ENCODE data around the gene NEMP1. TPM values are rescaled to one million over a fixed set of nuclear protein-coding genes. Genes with fewer than 3 reads are reported as not detected.
"Not testable (repeated sequence)": the region's sequence is repeated elsewhere in the genome, so short reads cannot be mapped to it uniquely, and the experiment has no call there.

The NEMP1 gene
- total and polyA plus RNA-seq, 2 donors (not counting 1 experiment from before 2014, with no cell fraction given): 8.4 to 11.1 TPM

GRCh38 chr12:57085999-57086492 lies 7.5 kb upstream of the NEMP1 start:
- H4K20me1 ChIP-seq (ENCODE audit: control insufficient read depth, extremely low read depth, insufficient read depth, low read length): no peaks in the 10 kb centered on the region
- no peaks in the 10 kb centered on the region for H3K27me3 ChIP-seq (ENCODE audit: control insufficient read depth, insufficient read depth, low read length)
- peak overlapping the region; percentile 22 for H2AFZ ChIP-seq (ENCODE audit: low read length)
- H3K4me2 ChIP-seq (ENCODE audit: extremely low read depth, insufficient read depth, low read length): peak overlapping the region; percentile 87
- H3K9ac ChIP-seq (ENCODE audit: insufficient read depth, low read length): peak overlapping the region; percentile 92
- no peak for TF ChIP-seq EZH2 (IDR thresholded peaks at IDR 0.05; ENCODE audit: low read length, missing control alignments)
- no peak for TF ChIP-seq CTCF (conservative IDR thresholded peaks at IDR 0.05 in 1 of 2, IDR thresholded peaks at IDR 0.05 in 1 of 2; ENCODE audit: low read depth in 1 of 2, low read length in 2 of 2)
- peaks cover 21% of the 10 kb centered on the region for H3K79me2 ChIP-seq (ENCODE audit: control insufficient read depth, insufficient read depth, low read length)
- H3K27ac ChIP-seq (ENCODE audit: insufficient read depth, low read length): peak overlapping the region; percentile 99
- H3K4me1 ChIP-seq (ENCODE audit: control insufficient read depth, extremely low read depth, insufficient read depth, low read length): peaks cover 16% of the 10 kb centered on the region
- H3K36me3 ChIP-seq (ENCODE audit: control insufficient read depth, insufficient read depth, low read length): peaks cover under 1% of the 10 kb centered on the region
- peak; percentile 60 to 87 for DNase-seq (ENCODE audit: low read depth in 2 of 2)
- no peaks in the 10 kb centered on the region for H3K9me3 ChIP-seq (ENCODE audit: control insufficient read depth, insufficient read depth, low read depth, low read length)
- peak overlapping the region; percentile 75 to 92 (median 86) for H3K4me3 ChIP-seq (replicated peaks in 1 of 4; ENCODE audit: control extremely low read depth in 1 of 4, insufficient read depth in 1 of 4, low read depth in 3 of 4, low read length in 4 of 4)

- no peak overlapping the region for H3K4me3 ChIP-seq (replicated peaks in 1 of 4; ENCODE audit: control extremely low read depth in 1 of 4, insufficient read depth in 1 of 4, low read depth in 3 of 4, low read length in 4 of 4)
- no peaks in the 10 kb centered on the region for H3K36me3 ChIP-seq (ENCODE audit: control insufficient read depth, insufficient read depth, low read length)
- H3K79me2 ChIP-seq (ENCODE audit: control insufficient read depth, insufficient read depth, low read length): peaks cover 16% of the 10 kb centered on the region
- no peak overlapping the region for H3K27ac ChIP-seq (ENCODE audit: insufficient read depth, low read length)
- TF ChIP-seq EZH2 (IDR thresholded peaks at IDR 0.05; ENCODE audit: low read length, missing control alignments): no peak
- H3K4me2 ChIP-seq (ENCODE audit: extremely low read depth, insufficient read depth, low read length): no peak overlapping the region
- H2AFZ ChIP-seq (ENCODE audit: low read length): no peak overlapping the region
- no peak overlapping the region for H3K9ac ChIP-seq (ENCODE audit: insufficient read depth, low read length)
- H3K9me3 ChIP-seq (ENCODE audit: control insufficient read depth, insufficient read depth, low read depth, low read length): no peaks in the 10 kb centered on the region
- no peak for DNase-seq (ENCODE audit: low read depth in 2 of 2)
- H3K27me3 ChIP-seq (ENCODE audit: control insufficient read depth, insufficient read depth, low read length): no peaks in the 10 kb centered on the region
- H3K4me1 ChIP-seq (ENCODE audit: control insufficient read depth, extremely low read depth, insufficient read depth, low read length): peaks cover 6% of the 10 kb centered on the region
- no peaks in the 10 kb centered on the region for H4K20me1 ChIP-seq (ENCODE audit: control insufficient read depth, extremely low read depth, insufficient read depth, low read length)
These were observed 2.3 kb upstream of the NEMP1 start for GRCh38 chr12:57080855-57081254.

- Histone ChIP-seq H4K20me1 (ENCODE audit: control insufficient read depth, extremely low read depth, insufficient read depth, low read length) (no peaks in the 10 kb centered on the region), H3K27ac (ENCODE audit: insufficient read depth, low read length) (no peak overlapping the region), H3K4me3 (replicated peaks in 1 of 4; ENCODE audit: control extremely low read depth in 1 of 4, insufficient read depth in 1 of 4, low read depth in 3 of 4, low read length in 4 of 4) (no peak overlapping the region), H3K36me3 (ENCODE audit: control insufficient read depth, insufficient read depth, low read length) (no peaks in the 10 kb centered on the region), H3K9ac (ENCODE audit: insufficient read depth, low read length) (no peak overlapping the region), H3K79me2 (ENCODE audit: control insufficient read depth, insufficient read depth, low read length) (peaks cover 18% of the 10 kb centered on the region), H3K4me1 (ENCODE audit: control insufficient read depth, extremely low read depth, insufficient read depth, low read length) (peaks cover 3% of the 10 kb centered on the region), H3K27me3 (ENCODE audit: control insufficient read depth, insufficient read depth, low read length) (no peaks in the 10 kb centered on the region), H2AFZ (ENCODE audit: low read length) (no peak overlapping the region), H3K4me2 (ENCODE audit: extremely low read depth, insufficient read depth, low read length) (no peak overlapping the region), H3K9me3 (ENCODE audit: control insufficient read depth, insufficient read depth, low read depth, low read length) (no peaks in the 10 kb centered on the region)
- DNase-seq (ENCODE audit: low read depth in 2 of 2): no peak
- TF ChIP-seq EZH2 (IDR thresholded peaks at IDR 0.05; ENCODE audit: low read length, missing control alignments): no peak
- TF ChIP-seq CTCF (conservative IDR thresholded peaks at IDR 0.05 in 1 of 2, IDR thresholded peaks at IDR 0.05 in 1 of 2; ENCODE audit: low read depth in 1 of 2, low read length in 2 of 2): no peak
These were observed 1.2 kb upstream of the NEMP1 start for GRCh38 chr12:57079821-57080220.

GRCh38 chr12:57073566-57074450 lies 4.8 kb downstream of the NEMP1 start:
- H3K9me3 ChIP-seq (ENCODE audit: control insufficient read depth, insufficient read depth, low read depth, low read length); H3K4me3 ChIP-seq (replicated peaks in 1 of 4; ENCODE audit: control extremely low read depth in 1 of 4, insufficient read depth in 1 of 4, low read depth in 3 of 4, low read length in 4 of 4); H3K4me2 ChIP-seq (ENCODE audit: extremely low read depth, insufficient read depth, low read length); H3K4me1 ChIP-seq (ENCODE audit: control insufficient read depth, extremely low read depth, insufficient read depth, low read length); DNase-seq (ENCODE audit: low read depth in 2 of 2); H3K36me3 ChIP-seq (ENCODE audit: control insufficient read depth, insufficient read depth, low read length); H4K20me1 ChIP-seq (ENCODE audit: control insufficient read depth, extremely low read depth, insufficient read depth, low read length); H2AFZ ChIP-seq (ENCODE audit: low read length); H3K9ac ChIP-seq (ENCODE audit: insufficient read depth, low read length); H3K27me3 ChIP-seq (ENCODE audit: control insufficient read depth, insufficient read depth, low read length): not testable (repeated sequence)
- Histone ChIP-seq H3K27ac (ENCODE audit: insufficient read depth, low read length) (peak overlapping the region; percentile 8), H3K79me2 (ENCODE audit: control insufficient read depth, insufficient read depth, low read length) (peaks cover 20% of the 10 kb centered on the region)

Data from fibroblast of lung (primary cell).